ENCODE data around the gene INMT. TPM values are rescaled to one million over a fixed set of nuclear protein-coding genes. Genes with fewer than 3 reads are reported as not detected.

Gene INMT
- total and polyA plus RNA-seq, 2 experiments from 2014 or later, result 0.09 TPM; not detected in 1

DNA sequence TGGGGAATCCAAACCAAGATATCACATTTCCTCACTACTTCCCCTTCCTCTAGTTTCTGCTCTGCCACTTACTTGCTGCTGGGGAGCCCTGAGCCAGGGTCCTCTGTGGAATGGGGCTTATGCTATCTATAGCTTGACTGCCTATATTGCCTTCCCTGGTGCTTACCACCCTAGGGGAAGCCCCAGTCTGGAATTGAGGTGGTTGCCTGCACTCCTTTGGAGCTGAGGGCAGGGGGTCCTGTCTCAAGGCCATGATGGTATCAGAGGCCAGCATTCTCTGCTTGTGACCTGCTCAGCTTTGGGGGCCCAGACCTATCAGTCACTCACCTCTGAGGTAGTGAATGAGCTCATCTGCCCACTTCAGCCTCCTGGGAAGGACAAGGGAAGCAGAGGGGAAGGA lies 29.3 kb upstream of the INMT start:
- no peaks in the 10 kb centered on the region for H4K20me1 ChIP-seq (ENCODE audit: insufficient read depth)

DNA sequence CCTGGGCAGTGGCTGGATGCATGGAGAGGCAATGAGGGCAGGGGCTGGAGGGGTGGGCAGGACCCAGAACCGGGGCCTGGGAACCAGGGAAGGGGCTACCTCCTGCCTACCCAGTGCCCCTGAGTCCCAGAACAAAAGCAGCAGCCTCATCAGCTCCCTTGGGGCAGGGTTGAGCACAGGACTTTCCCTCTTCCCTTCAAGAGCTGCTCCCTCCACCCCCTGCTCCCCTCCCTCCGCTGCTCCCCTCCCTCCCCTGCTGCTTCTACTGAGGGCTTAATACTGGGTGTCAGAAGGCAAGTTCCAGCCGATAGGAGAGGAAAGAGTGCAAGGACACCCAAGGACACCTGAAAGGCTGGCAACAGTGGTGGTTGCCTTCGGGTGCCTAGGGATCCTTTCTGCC lies 28.2 kb upstream of the INMT start:
- H3K9ac ChIP-seq, result no peak overlapping the region
- H3K9me2 ChIP-seq (ENCODE audit: insufficient read depth), result no peaks in the 10 kb centered on the region
- H4K20me1 ChIP-seq (ENCODE audit: insufficient read depth), result no peaks in the 10 kb centered on the region
- H3K27ac ChIP-seq, result no peak overlapping the region
- in situ Hi-C loops (cut with MboI), result no loop called here
- H3K4me2 ChIP-seq (ENCODE audit: unreplicated experiment), result no peak overlapping the region
- no peaks in the 10 kb centered on the region for H3K36me3 ChIP-seq (ENCODE audit: low read depth)
- H3K4me1 ChIP-seq (ENCODE audit: insufficient read depth), result no peaks in the 10 kb centered on the region
- no peak overlapping the region for H3K4me3 ChIP-seq
- no peaks in the 10 kb centered on the region for H3K9me3 ChIP-seq (ENCODE audit: low read depth)
- no peak for TF ChIP-seq EZH2 (IDR thresholded peaks at IDR 0.05; ENCODE audit: insufficient read depth, poor library complexity, severe bottlenecking)
- TF ChIP-seq EZH2phosphoT487 (IDR thresholded peaks at IDR 0.05; ENCODE audit: insufficient read depth, low read depth), result no peak
- peaks cover 29% of the 10 kb centered on the region for H3K27me3 ChIP-seq (replicated peaks; ENCODE audit: insufficient read depth)
- H2AFZ ChIP-seq, result no peak overlapping the region
- WGBS, 2 experiments (ENCODE audit: low coverage in 1 of 2, low lambda C conversion rate in 2 of 2, missing lambda C conversion rate in 2 of 2), result 8 to 25% methylated on average over 2 to 4 of the region's 4 CpGs
- no peaks in the 10 kb centered on the region for H3K79me2 ChIP-seq (ENCODE audit: insufficient read depth)
- no peaks in the 10 kb centered on the region for H3F3A ChIP-seq (ENCODE audit: insufficient read depth)
- DNase-seq, result no peak

More for the DNA sequence above, 29.3 kb upstream of the INMT start:
- no peak overlapping the region for H3K4me3 ChIP-seq
- TF ChIP-seq EZH2 (IDR thresholded peaks at IDR 0.05; ENCODE audit: insufficient read depth, poor library complexity, severe bottlenecking), result no peak
- TF ChIP-seq EZH2phosphoT487 (IDR thresholded peaks at IDR 0.05; ENCODE audit: insufficient read depth, low read depth), result no peak
- H3K79me2 ChIP-seq (ENCODE audit: insufficient read depth), result no peaks in the 10 kb centered on the region
- H3K4me2 ChIP-seq (ENCODE audit: unreplicated experiment), result no peak overlapping the region
- H3K27ac ChIP-seq, result no peak overlapping the region
- DNase-seq, result no peak
- no peaks in the 10 kb centered on the region for H3F3A ChIP-seq (ENCODE audit: insufficient read depth)
- no peaks in the 10 kb centered on the region for H3K4me1 ChIP-seq (ENCODE audit: insufficient read depth)
- in situ Hi-C loops (cut with MboI), result no loop called here
- H3K36me3 ChIP-seq (ENCODE audit: low read depth), result no peaks in the 10 kb centered on the region
- H3K9me2 ChIP-seq (ENCODE audit: insufficient read depth), result no peaks in the 10 kb centered on the region
- no peak overlapping the region for H2AFZ ChIP-seq
- H3K27me3 ChIP-seq (replicated peaks; ENCODE audit: insufficient read depth), result peaks cover 29% of the 10 kb centered on the region
- no peaks in the 10 kb centered on the region for H3K9me3 ChIP-seq (ENCODE audit: low read depth)
- no peak overlapping the region for H3K9ac ChIP-seq

- H2AFZ ChIP-seq, result no peak overlapping the region
- no peak overlapping the region for H3K27ac ChIP-seq
- H3F3A ChIP-seq (ENCODE audit: insufficient read depth), result no peaks in the 10 kb centered on the region
- H3K4me1 ChIP-seq (ENCODE audit: insufficient read depth), result no peaks in the 10 kb centered on the region
- no peak for DNase-seq
- no peaks in the 10 kb centered on the region for H3K9me2 ChIP-seq (ENCODE audit: insufficient read depth)
- H3K27me3 ChIP-seq (replicated peaks; ENCODE audit: insufficient read depth), result peaks cover 50% of the 10 kb centered on the region
- no peak overlapping the region for H3K9ac ChIP-seq
- no peaks in the 10 kb centered on the region for H4K20me1 ChIP-seq (ENCODE audit: insufficient read depth)
- no peaks in the 10 kb centered on the region for H3K36me3 ChIP-seq (ENCODE audit: low read depth)
- no peaks in the 10 kb centered on the region for H3K9me3 ChIP-seq (ENCODE audit: low read depth)
- H3K4me3 ChIP-seq, result no peak overlapping the region
- no peak overlapping the region for H3K4me2 ChIP-seq (ENCODE audit: unreplicated experiment)
- in situ Hi-C loops (cut with MboI), result no loop called here
- WGBS, 2 experiments (ENCODE audit: low coverage in 1 of 2, low lambda C conversion rate in 2 of 2, missing lambda C conversion rate in 2 of 2), result 90 to 93% methylated on average over 7 of the region's 7 CpGs
- TF ChIP-seq EZH2 (IDR thresholded peaks at IDR 0.05; ENCODE audit: insufficient read depth, poor library complexity, severe bottlenecking), result no peak
- no peak for TF ChIP-seq EZH2phosphoT487 (IDR thresholded peaks at IDR 0.05; ENCODE audit: insufficient read depth, low read depth)
- H3K79me2 ChIP-seq (ENCODE audit: insufficient read depth), result no peaks in the 10 kb centered on the region
These were observed 25.5 kb upstream of the INMT start for GRCh38 chr7:30726296-30727006.

DNA sequence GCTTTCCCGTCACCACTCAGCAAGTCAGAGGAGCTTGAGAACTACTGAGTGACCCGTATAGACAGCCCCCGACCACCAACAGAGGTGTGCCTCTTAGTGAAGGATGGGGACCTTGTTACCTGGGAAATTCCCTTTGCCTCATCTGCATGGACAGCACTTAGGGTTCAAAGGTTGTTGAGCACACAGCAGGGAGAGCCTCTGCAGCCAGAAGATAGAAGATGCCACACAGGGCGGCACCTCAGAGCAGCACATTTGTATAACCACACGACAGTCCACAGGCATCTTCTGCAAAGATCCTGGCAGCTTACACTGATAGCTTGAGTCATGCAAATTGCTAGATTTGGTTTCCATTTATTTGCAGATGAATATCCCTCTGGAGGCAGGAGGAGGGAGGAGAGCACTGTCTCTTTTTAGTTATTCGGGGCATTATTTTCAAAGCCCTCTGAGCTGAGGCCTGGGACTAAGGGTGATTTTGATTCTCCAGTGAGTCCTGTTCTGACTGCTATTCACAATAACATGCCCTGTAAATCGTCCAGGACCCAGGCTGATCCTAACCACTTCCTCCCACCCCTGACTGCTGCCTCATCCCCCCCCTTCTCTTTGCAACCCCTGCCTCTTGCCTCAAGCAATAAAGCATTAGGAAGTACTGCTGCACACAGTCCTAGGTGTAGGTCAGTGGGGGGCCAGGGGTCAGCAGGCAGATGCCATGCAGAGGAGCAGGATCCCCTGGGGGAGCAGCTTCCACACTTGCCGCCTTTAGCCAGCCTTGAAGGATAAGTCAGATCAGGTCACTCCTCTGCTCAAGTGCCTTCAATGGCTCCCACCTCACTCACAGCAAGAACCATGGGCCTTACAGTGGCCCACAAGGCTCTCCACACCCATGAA lies 24.6 kb upstream of the INMT start:
- H4K20me1 ChIP-seq (ENCODE audit: insufficient read depth), result no peaks in the 10 kb centered on the region
- H3K27me3 ChIP-seq (replicated peaks; ENCODE audit: insufficient read depth), result peaks cover 51% of the 10 kb centered on the region
- peak; percentile 80 for DNase-seq
- TF ChIP-seq EZH2 (IDR thresholded peaks at IDR 0.05; ENCODE audit: insufficient read depth, poor library complexity, severe bottlenecking) (no peak), EZH2phosphoT487 (IDR thresholded peaks at IDR 0.05; ENCODE audit: insufficient read depth, low read depth) (no peak)
- 25 to 26% methylated on average over 8 of the region's 8 CpGs for WGBS, 2 experiments (ENCODE audit: low coverage in 1 of 2, low lambda C conversion rate in 2 of 2, missing lambda C conversion rate in 2 of 2)
- no peak overlapping the region for H2AFZ ChIP-seq
- H3K9me2 ChIP-seq (ENCODE audit: insufficient read depth), result no peaks in the 10 kb centered on the region
- H3K4me2 ChIP-seq (ENCODE audit: unreplicated experiment), result no peak overlapping the region
- H3F3A ChIP-seq (ENCODE audit: insufficient read depth), result no peaks in the 10 kb centered on the region
- no peaks in the 10 kb centered on the region for H3K36me3 ChIP-seq (ENCODE audit: low read depth)
- H3K9ac ChIP-seq, result no peak overlapping the region
- H3K79me2 ChIP-seq (ENCODE audit: insufficient read depth), result no peaks in the 10 kb centered on the region
- H3K4me1 ChIP-seq (ENCODE audit: insufficient read depth), result no peaks in the 10 kb centered on the region
- H3K4me3 ChIP-seq, result no peak overlapping the region
- in situ Hi-C loops (cut with MboI), result no loop called here
- H3K27ac ChIP-seq, result no peak overlapping the region
- H3K9me3 ChIP-seq (ENCODE audit: low read depth), result no peaks in the 10 kb centered on the region

Data from GM23248 (cell line).